ENCODE measurements around the gene PTPN14. TPM values are rescaled to one million over a fixed set of nuclear protein-coding genes. Genes with fewer than 3 reads are reported as not detected.
A peak's percentile ranks its signal among the peaks of the same experiment; 100 is the strongest.
"Not testable (repeated sequence)": the region's sequence is repeated elsewhere in the genome, so short reads cannot be mapped to it uniquely, and the experiment has no call there.

Gene PTPN14
- total RNA-seq, 1 donor = 104 TPM

- peak; percentile 90 for TF ChIP-seq CTCF (IDR thresholded peaks at IDR 0.05; ENCODE audit: insufficient read depth, low read depth, low read length)
- DNase-seq (ENCODE audit: low read depth) = peak; percentile 73
- H3K4me3 ChIP-seq (ENCODE audit: low read depth, low read length) = no peak overlapping the region
These were observed 33.7 kb upstream of the PTPN14 start for GRCh38 chr1:214584805-214585766.

GRCh38 chr1:214583824-214584554, 32.6 kb upstream of the PTPN14 start:
- no peak overlapping the region for H3K4me3 ChIP-seq (ENCODE audit: low read depth, low read length)
- no peak for DNase-seq (ENCODE audit: low read depth)
- TF ChIP-seq CTCF (IDR thresholded peaks at IDR 0.05; ENCODE audit: insufficient read depth, low read depth, low read length) = no peak

- no peak for DNase-seq (ENCODE audit: low read depth)
- H3K4me3 ChIP-seq (ENCODE audit: low read depth, low read length) = no peak overlapping the region
- no peak for TF ChIP-seq CTCF (IDR thresholded peaks at IDR 0.05; ENCODE audit: insufficient read depth, low read depth, low read length)
These were observed 31.7 kb upstream of the PTPN14 start for GRCh38 chr1:214583113-214583512.

GRCh38 chr1:214582289-214582891, 31.0 kb upstream of the PTPN14 start:
- DNase-seq (ENCODE audit: low read depth) = no peak
- TF ChIP-seq CTCF (IDR thresholded peaks at IDR 0.05; ENCODE audit: insufficient read depth, low read depth, low read length) = no peak

GRCh38 chr1:214581785-214582184, 30.4 kb upstream of the PTPN14 start:
- TF ChIP-seq CTCF (IDR thresholded peaks at IDR 0.05; ENCODE audit: insufficient read depth, low read depth, low read length) = no peak
- DNase-seq (ENCODE audit: low read depth) = peak; percentile 53
- no peak overlapping the region for H3K4me3 ChIP-seq (ENCODE audit: low read depth, low read length)

More at GRCh38 chr1:214582289-214582891, 31.0 kb upstream of the PTPN14 start:
- no peak overlapping the region for H3K4me3 ChIP-seq (ENCODE audit: low read depth, low read length)

GRCh38 chr1:214579183-214579582, 27.8 kb upstream of the PTPN14 start:
- no peak for DNase-seq (ENCODE audit: low read depth)
- no peak overlapping the region for H3K4me3 ChIP-seq (ENCODE audit: low read depth, low read length)
- TF ChIP-seq CTCF (IDR thresholded peaks at IDR 0.05; ENCODE audit: insufficient read depth, low read depth, low read length) = no peak

GRCh38 chr1:214576120-214576519, 24.7 kb upstream of the PTPN14 start:
- H3K4me3 ChIP-seq (ENCODE audit: low read depth, low read length); DNase-seq (ENCODE audit: low read depth): not testable (repeated sequence)
